SK-N-SH treated with all-trans-retinoic acid at 6 μM for 48 hours (cell line): Measurements from ENCODE around the gene ZPR1.

Source experiments
- ZFP30 ChIP-seq: fragments of 450-650 bp; formaldehyde crosslinking; IDR thresholded peaks from 2 replicates; pipeline ENCODE4 v1.5.0; 2022; ENCODE audit warnings: mild to moderate bottlenecking, moderate library complexity
- TF ChIP-seq, protein P1 (sequence below): fragments of 250-450 bp; sonication (Bioruptor Pico); IDR thresholded peaks from 2 replicates; pipeline ENCODE4 v1.5.1; 2020; ENCODE audit warnings: low read depth, mild to moderate bottlenecking, moderate library complexity

- no peak for TF ChIP-seq ZFP30 (CRISPR knock-in tag)
- TF ChIP-seq, protein P1, sequence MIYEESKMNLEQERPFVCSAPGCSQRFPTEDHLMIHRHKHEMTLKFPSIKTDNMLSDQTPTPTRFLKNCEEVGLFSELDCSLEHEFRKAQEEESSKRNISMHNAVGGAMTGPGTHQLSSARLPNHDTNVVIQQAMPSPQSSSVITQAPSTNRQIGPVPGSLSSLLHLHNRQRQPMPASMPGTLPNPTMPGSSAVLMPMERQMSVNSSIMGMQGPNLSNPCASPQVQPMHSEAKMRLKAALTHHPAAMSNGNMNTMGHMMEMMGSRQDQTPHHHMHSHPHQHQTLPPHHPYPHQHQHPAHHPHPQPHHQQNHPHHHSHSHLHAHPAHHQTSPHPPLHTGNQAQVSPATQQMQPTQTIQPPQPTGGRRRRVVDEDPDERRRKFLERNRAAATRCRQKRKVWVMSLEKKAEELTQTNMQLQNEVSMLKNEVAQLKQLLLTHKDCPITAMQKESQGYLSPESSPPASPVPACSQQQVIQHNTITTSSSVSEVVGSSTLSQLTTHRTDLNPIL (CRISPR knock-in tag), result no peak
These were observed 1.5 kb downstream of the ZPR1 start for GRCh38 chr11:116786326-116786725.
